Neural progenitor cell (in vitro differentiated cells): ENCODE results near the gene ADNP2.

ENCODE experiments used
- EZH2 ChIP-seq: fragments of 200-600 bp; sonication (generic); IDR thresholded peaks from 2 replicates; pipeline ENCODE4 v1.6.1; 2017; ENCODE audit warnings: antibody characterized with exemption, mild to moderate bottlenecking, moderate library complexity
- EZH2phosphoT487 ChIP-seq: fragments of 200-600 bp; sonication (generic); IDR thresholded peaks from 2 replicates; pipeline ENCODE4 v1.6.1; 2017; ENCODE audit warnings: antibody characterized with exemption
- TF ChIP-seq, protein P1 (sequence below): fragments of 200-600 bp; sonication (generic); IDR thresholded peaks from 2 replicates; pipeline ENCODE4 v1.5.1; 2017; ENCODE audit warnings: antibody characterized with exemption, mild to moderate bottlenecking

DNA sequence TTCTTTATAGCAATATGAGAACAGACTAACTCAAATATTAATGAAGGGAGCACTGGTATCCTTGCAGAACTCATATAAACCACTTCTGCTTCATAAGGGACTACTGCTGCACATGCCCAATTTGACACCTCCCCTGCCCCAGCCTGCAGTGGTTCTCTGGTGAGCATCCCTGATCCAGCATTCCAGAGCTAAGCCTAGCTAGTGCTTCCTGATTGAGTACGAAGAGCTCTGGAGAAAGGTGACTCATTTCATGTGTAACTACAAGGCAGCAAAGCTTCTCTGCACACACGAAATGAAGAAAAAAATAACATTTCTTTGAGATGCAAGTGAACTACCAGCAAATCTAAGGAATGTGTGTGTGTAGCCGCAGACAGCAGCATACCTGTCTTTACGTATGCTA, 22.8 kb upstream of the ADNP2 start:
- TF ChIP-seq, protein P1, sequence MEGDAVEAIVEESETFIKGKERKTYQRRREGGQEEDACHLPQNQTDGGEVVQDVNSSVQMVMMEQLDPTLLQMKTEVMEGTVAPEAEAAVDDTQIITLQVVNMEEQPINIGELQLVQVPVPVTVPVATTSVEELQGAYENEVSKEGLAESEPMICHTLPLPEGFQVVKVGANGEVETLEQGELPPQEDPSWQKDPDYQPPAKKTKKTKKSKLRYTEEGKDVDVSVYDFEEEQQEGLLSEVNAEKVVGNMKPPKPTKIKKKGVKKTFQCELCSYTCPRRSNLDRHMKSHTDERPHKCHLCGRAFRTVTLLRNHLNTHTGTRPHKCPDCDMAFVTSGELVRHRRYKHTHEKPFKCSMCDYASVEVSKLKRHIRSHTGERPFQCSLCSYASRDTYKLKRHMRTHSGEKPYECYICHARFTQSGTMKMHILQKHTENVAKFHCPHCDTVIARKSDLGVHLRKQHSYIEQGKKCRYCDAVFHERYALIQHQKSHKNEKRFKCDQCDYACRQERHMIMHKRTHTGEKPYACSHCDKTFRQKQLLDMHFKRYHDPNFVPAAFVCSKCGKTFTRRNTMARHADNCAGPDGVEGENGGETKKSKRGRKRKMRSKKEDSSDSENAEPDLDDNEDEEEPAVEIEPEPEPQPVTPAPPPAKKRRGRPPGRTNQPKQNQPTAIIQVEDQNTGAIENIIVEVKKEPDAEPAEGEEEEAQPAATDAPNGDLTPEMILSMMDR, result no peak
- no peak for TF ChIP-seq EZH2
- TF ChIP-seq EZH2phosphoT487, result no peak
